Measurements from ENCODE around the gene TSSK2. TPM values are rescaled to one million over a fixed set of nuclear protein-coding genes. Genes with fewer than 3 reads are reported as not detected.

Gene TSSK2
- polyA plus RNA-seq, 1 experiment, result not detected

DNA sequence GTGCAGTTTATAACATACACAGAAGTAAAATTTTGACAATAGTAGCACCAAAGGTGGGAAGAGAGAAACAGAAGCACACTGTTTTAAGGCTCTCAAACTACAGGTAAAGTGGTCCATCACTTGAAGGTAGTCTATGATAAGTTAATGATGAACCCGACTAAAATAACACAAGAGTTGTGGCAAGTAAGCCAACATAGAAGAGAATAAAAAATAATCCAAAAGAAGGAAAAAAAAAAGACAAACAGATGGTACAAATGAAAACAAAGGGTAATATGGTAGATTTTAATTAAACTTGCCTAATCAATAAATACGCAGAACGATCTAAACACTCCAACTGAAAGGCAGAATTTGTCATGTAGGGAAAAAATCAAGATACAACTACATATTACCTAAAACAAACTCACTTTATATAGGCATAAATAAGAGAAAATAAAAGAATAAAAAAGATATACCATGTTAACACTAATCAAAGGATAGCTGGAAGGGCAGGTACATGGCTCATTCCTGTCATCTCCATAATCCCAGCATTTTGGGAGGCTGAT, 40.5 kb upstream of the TSSK2 start:
- no peaks in the 10 kb centered on the region for H3K9me3 ChIP-seq (ENCODE audit: control insufficient read depth, insufficient read depth, low read length)
- no peaks in the 10 kb centered on the region for H3K27me3 ChIP-seq (ENCODE audit: control insufficient read depth, insufficient read depth, low read length)
- POLR2A ChIA-PET, result no interaction called here
- no peak for TF ChIP-seq CTCF (IDR thresholded peaks at IDR 0.05; ENCODE audit: low read depth, low read length)
- no peak for DNase-seq (ENCODE audit: low read depth, low spot score)
- H3K4me3 ChIP-seq (ENCODE audit: low read depth, low read length), result no peak overlapping the region
- no peak overlapping the region for H3K27ac ChIP-seq (ENCODE audit: low read depth, low read length)
- CTCF ChIA-PET, result interaction anchor here (1.2 kb wide), 1 partner anchor 14 kb away, joined by 4 read pairs; no protein-coding TSS in a partner anchor

- DNase-seq (ENCODE audit: low read depth, low spot score), result no peak
- CTCF ChIA-PET, result no interaction called here
- H3K9me3 ChIP-seq (ENCODE audit: control insufficient read depth, insufficient read depth, low read length), result no peaks in the 10 kb centered on the region
- no peaks in the 10 kb centered on the region for H3K27me3 ChIP-seq (ENCODE audit: control insufficient read depth, insufficient read depth, low read length)
- POLR2A ChIA-PET, result no interaction called here
- no peak overlapping the region for H3K27ac ChIP-seq (ENCODE audit: low read depth, low read length)
- no peak for TF ChIP-seq CTCF (IDR thresholded peaks at IDR 0.05; ENCODE audit: low read depth, low read length)
- no peak overlapping the region for H3K4me3 ChIP-seq (ENCODE audit: low read depth, low read length)
These were observed 38.4 kb upstream of the TSSK2 start for GRCh38 chr22:19092725-19093124.

DNA sequence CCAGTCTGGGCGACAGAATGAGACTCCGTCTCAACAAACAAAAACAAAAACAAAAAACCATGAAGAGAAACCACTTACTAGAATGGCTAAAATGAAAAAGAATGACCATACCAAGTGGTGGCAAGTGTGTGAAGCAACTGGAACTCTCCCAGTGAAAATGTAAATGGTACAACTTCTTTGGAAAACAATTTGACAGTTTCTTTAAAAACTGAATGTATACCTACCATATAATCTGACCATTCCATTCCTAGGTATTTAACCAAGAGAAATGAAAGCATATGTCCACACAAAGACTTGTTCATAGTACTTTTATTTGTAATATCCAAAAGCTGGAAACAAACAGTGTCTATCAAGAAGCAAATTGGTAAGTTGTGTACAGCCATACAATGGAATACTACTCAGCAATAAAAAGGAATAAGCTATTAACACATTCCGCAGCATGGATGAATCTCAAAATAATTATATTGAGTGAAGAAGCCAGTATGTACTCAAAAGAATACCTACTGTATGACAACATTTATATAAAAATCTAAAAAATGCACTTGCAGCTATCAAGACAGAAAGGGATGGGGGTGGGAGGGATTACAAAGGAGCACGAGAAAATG, 36.6 kb upstream of the TSSK2 start:
- ChIA-PET POLR2A (no interaction called here), CTCF (no interaction called here)
- Histone ChIP-seq H3K27me3 (ENCODE audit: control insufficient read depth, insufficient read depth, low read length) (no peaks in the 10 kb centered on the region), H3K27ac (ENCODE audit: low read depth, low read length) (no peak overlapping the region), H3K4me3 (ENCODE audit: low read depth, low read length) (no peak overlapping the region), H3K9me3 (ENCODE audit: control insufficient read depth, insufficient read depth, low read length) (no peaks in the 10 kb centered on the region)
- no peak for TF ChIP-seq CTCF (IDR thresholded peaks at IDR 0.05; ENCODE audit: low read depth, low read length)
- DNase-seq (ENCODE audit: low read depth, low spot score), result no peak

GRCh38 chr22:19096555-19096954, 34.6 kb upstream of the TSSK2 start:
- Histone ChIP-seq H3K27ac (ENCODE audit: low read depth, low read length) (no peak overlapping the region), H3K4me3 (ENCODE audit: low read depth, low read length) (no peak overlapping the region), H3K27me3 (ENCODE audit: control insufficient read depth, insufficient read depth, low read length) (no peaks in the 10 kb centered on the region), H3K9me3 (ENCODE audit: control insufficient read depth, insufficient read depth, low read length) (no peaks in the 10 kb centered on the region)
- TF ChIP-seq CTCF (IDR thresholded peaks at IDR 0.05; ENCODE audit: low read depth, low read length), result no peak
- ChIA-PET POLR2A (no interaction called here), CTCF (interaction anchor here (1.1 to 1.6 kb wide), 2 partner anchors 12 to 25 kb away, joined by 3 to 7 read pairs; no protein-coding TSS in a partner anchor)
- no peak for DNase-seq (ENCODE audit: low read depth, low spot score)

DNA sequence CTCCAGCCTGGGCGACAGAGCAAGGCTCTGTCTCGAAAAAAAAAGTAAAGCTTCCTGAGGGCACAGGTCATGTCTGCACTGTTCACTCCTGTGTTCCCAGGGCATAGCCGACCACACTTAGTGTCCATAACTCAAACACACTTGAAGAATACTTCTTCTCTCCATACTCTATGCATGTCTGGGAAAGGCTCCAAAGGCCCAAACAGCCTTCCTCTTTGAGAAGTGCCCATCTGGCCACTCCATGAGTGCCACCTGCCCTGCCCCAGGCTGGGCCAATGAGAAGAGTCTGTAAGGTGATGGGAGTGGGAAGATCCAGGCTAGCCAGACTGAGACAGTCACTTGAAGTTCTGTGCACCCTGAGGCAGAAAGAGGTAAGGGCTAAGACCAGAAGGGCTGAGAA, 33.6 kb upstream of the TSSK2 start:
- Histone ChIP-seq H3K27ac (ENCODE audit: low read depth, low read length) (no peak overlapping the region), H3K9me3 (ENCODE audit: control insufficient read depth, insufficient read depth, low read length) (no peaks in the 10 kb centered on the region), H3K4me3 (ENCODE audit: low read depth, low read length) (no peak overlapping the region), H3K27me3 (ENCODE audit: control insufficient read depth, insufficient read depth, low read length) (no peaks in the 10 kb centered on the region)
- POLR2A ChIA-PET, result no interaction called here
- no peak for DNase-seq (ENCODE audit: low read depth, low spot score)
- CTCF ChIA-PET, result interaction anchor here (1.6 kb wide), 1 partner anchor 13 kb away, joined by 7 read pairs; no protein-coding TSS in a partner anchor
- no peak for TF ChIP-seq CTCF (IDR thresholded peaks at IDR 0.05; ENCODE audit: low read depth, low read length)

Measured in AG04450 (cell line).